Activated CD4-positive, alpha-beta memory T cell treated with anti-CD3 and anti-CD28 coated beads for 36 hours (primary cell): ENCODE measurements around the gene KIF18A. TPM values are rescaled to one million over a fixed set of nuclear protein-coding genes. Genes with fewer than 3 reads are reported as not detected.
"Not testable (repeated sequence)": the region's sequence is repeated elsewhere in the genome, so short reads cannot be mapped to it uniquely, and the experiment has no call there.

Experiments used
- CTCF ChIA-PET: fragments of 350-600 bp; sonication (Branson Sonifier 250); formaldehyde crosslinking; loops from one replicate; lab custom pipeline; 2021; ENCODE audit warnings: antibody characterized with exemption, inconsistent platforms; lab: Charles Lee
- POLR2A ChIA-PET: fragments of 350-600 bp; sonication (Branson Sonifier 250); formaldehyde crosslinking; loops from one replicate; lab custom pipeline; 2021; ENCODE audit warnings: antibody characterized with exemption; lab: Charles Lee
- DNase-seq: peaks from one replicate; pipeline ENCODE4 v3.0.0-alpha.2; 2020
- H3K27ac Mint-ChIP-seq: one replicate; pipeline ENCODE4 v1.8.0; 2021; ENCODE audit warnings: mixed read lengths
- H3K27me3 Mint-ChIP-seq: one replicate; pipeline ENCODE4 v1.8.0; 2021; ENCODE audit warnings: mixed read lengths
- H3K36me3 Mint-ChIP-seq: one replicate; pipeline ENCODE4 v1.8.0; 2021; ENCODE audit warnings: mixed read lengths
- H3K4me1 Mint-ChIP-seq: one replicate; pipeline ENCODE4 v1.8.0; 2021; ENCODE audit warnings: low read depth, mixed read lengths
- H3K4me3 Mint-ChIP-seq: one replicate; pipeline ENCODE4 v1.8.0; 2021; ENCODE audit warnings: mild to moderate bottlenecking, mixed read lengths
- H3K9me3 Mint-ChIP-seq: one replicate; pipeline ENCODE4 v1.8.0; 2021; ENCODE audit warnings: mixed read lengths
- intact Hi-C: fragments of 100-400 bp; cut with micrococcal nuclease; formaldehyde crosslinking; loops from one replicate; pipeline ENCODE4 v1.15.1; 2023
- total RNA-seq, 2 experiments: library from RNA; stranded (reverse); gene quantifications; one replicate each; pipeline ENCODE4 v1.2.3, GENCODE V29; 2021

KIF18A gene
- total RNA-seq = 10 to 100 TPM; 26.4 to 27.3 TPM

DNA sequence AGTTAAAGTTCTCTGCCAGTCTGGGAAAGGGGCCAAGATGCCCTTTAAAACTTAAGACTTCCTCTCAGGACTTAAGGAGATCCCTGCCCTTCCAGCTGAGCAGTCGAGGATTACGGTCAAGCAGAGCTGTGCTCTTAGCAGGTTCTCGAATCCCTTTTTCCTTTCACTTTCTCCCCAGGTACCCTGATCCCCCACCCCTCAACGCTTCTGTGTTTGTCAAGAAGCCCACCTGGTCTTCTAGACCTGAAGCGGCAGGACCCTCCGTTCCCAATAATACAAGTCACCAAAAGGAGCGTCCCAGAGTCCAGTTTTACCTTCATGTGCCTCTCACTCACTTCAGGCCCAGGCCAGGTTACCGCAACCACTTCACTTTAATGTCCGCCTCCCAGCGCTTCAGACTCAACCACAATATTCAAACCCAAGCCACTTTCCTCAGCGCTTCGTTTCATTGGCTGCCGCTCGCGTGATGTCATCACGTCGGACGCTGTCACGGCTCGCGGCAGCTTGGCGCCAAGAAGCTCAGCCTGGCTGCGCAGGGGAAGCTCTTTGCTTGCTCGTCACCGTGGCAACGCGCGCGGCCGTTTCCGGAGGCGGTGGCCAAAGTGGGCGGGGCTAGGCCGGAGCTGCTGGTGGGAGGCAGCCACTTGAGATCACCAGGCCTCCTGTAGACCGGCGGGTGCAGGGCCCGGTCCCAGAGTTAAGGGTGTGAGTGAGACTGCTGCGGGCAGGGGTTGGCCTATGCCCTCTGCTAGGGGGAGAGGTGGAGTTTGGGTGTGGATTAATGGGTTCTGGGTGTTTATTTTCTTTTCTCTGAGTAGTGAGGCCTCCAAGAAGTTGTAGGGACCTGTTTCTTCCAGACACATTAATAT, at the start of gene KIF18A, which contains the start of gene METTL15:
Gene KIF18A (minus strand): TSS at position 407 of the 869 bp plus-strand sequence. CDS start 10,209 bp downstream, outside the sequence.
Gene METTL15 (plus strand): TSS at position 639 of the 869 bp plus-strand sequence. CDS start 4,947 bp downstream, outside the sequence.
- intact Hi-C loops = loop anchor here (1.0 kb wide), 2 partner anchors 602 to 745 kb away; partner anchors contain the start of genes CCDC34 and LIN7C
- peaks cover 7% of the 10 kb centered on the region for H3K36me3 Mint-ChIP-seq
- peaks cover 1% of the 10 kb centered on the region for H3K27me3 Mint-ChIP-seq
- no peaks in the 10 kb centered on the region for H3K9me3 Mint-ChIP-seq
- H3K27ac Mint-ChIP-seq = peak within 1 kb of the TSS; percentile 99
- peaks cover 47% of the 10 kb centered on the region for H3K4me1 Mint-ChIP-seq
- peak; percentile 99 for DNase-seq
- ChIA-PET CTCF (interaction anchor here (0.9 to 1.2 kb wide), 2 partner anchors 47 to 409 kb away, joined by 3 to 4 read pairs; no protein-coding TSS in a partner anchor), POLR2A (interaction anchor here (0.5 kb wide), 1 partner anchor 23 kb away, joined by 3 read pairs; no protein-coding TSS in a partner anchor)
- H3K4me3 Mint-ChIP-seq = peak within 1 kb of the TSS; percentile 99

DNA sequence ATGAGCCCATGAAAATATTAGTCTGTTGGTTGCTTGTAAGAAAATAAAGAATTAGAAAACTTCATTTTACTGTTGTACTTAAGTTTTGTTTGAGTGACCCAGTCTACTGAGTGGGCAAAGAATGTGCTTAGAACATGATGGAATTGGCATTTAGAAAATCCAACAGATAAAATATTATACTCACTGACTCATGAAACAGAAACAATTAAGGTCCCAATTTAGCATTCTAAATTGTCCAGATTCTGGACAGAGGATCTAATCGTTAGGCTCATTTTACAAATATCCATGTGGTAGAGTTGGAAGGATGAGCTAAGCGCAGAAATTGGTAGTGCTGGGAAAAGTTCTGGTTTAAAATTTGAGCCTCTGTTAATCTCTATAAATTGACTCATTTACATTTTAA, 45.6 kb upstream of the KIF18A start:
- no peaks in the 10 kb centered on the region for H3K27me3 Mint-ChIP-seq
- no peaks in the 10 kb centered on the region for H3K4me1 Mint-ChIP-seq
- no peak for DNase-seq
- H3K36me3 Mint-ChIP-seq = peaks cover 25% of the 10 kb centered on the region
- no peak overlapping the region for H3K27ac Mint-ChIP-seq
- intact Hi-C loops = no loop called here
- POLR2A ChIA-PET = no interaction called here
- CTCF ChIA-PET = no interaction called here
- no peaks in the 10 kb centered on the region for H3K9me3 Mint-ChIP-seq
- no peak overlapping the region for H3K4me3 Mint-ChIP-seq

DNA sequence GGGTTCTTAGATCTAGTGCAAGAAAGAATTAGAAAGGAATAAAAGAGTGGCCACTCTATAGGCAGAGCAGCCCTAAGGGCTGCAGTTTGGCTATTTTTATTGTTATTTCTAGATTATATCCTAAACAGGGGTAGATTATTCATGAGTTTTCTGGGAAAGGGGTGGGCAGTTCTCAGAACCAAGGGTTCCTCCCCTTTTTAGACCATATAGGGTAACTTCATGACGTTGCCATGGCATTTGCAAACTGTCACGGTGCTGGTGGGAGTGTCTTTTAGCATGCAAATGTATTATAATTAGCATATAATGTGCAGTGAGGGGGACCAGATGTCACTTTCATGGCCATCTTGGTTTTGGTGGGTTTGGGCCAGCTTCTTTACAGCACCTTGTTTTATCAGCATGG, 44.8 kb upstream of the KIF18A start:
- DNase-seq = no peak
- intact Hi-C loops = no loop called here
- POLR2A ChIA-PET = no interaction called here
- H3K4me1 Mint-ChIP-seq = no peaks in the 10 kb centered on the region
- no peaks in the 10 kb centered on the region for H3K27me3 Mint-ChIP-seq
- H3K9me3 Mint-ChIP-seq = no peaks in the 10 kb centered on the region
- H3K36me3 Mint-ChIP-seq = peaks cover 19% of the 10 kb centered on the region
- CTCF ChIA-PET = no interaction called here
- no peak overlapping the region for H3K4me3 Mint-ChIP-seq
- no peak overlapping the region for H3K27ac Mint-ChIP-seq

DNA sequence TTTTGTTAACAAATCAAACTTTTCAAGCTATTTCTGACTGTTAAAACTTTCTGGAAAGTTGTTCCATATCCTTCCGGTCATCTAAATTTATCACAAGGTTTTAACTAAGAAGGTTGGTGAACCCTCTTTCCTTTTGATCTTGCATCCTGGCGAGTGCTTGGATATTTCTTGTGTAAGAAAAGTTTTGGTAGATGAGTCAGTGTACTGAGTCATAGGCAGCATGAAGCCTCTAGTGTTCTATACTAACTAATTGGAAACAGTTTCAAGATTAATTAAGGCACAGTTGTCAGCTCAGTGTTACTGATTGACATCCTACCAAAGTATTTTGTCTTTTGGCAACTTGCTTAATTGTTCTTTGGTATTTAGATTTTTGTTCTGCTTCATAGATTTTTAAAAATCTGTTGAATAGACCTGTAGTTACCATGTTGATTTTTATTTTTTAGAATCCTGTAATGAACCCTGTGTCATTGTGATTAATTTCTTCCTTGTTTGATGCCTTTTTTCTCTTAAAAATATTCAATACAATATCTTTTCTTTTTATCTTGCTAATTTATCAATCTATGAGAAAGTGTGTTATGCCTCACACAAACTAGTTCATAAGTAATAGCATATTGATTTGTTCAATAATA, 38.3 kb upstream of the KIF18A start:
- CTCF ChIA-PET = no interaction called here
- POLR2A ChIA-PET = no interaction called here
- H3K9me3 Mint-ChIP-seq = peaks cover under 1% of the 10 kb centered on the region

DNA sequence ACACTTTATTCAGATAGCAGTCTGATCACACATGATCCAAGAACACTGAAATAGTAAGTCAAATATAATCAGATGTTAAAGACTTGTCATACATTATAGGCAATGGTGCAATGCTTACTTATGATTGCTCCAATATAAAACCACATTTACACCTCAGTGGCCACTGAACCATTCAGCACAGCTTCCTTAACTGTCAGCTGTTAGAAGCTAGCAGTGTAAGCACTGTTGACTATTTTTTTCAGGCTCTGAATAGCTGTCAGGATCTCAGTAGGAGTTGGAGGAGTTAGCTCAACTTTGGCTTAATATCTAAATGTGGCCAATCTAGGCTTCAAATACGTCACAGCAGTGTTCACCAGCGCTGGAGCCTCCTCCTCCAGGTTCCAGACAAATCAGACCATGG, 36.9 kb upstream of the KIF18A start:
- POLR2A ChIA-PET = interaction anchor here (0.7 kb wide), 1 partner anchor 135 kb away, joined by 3 read pairs; no protein-coding TSS in a partner anchor
- Mint-ChIP-seq H3K4me1 (peaks cover 2% of the 10 kb centered on the region), H3K27me3 (no peaks in the 10 kb centered on the region), H3K4me3 (no peak overlapping the region), H3K27ac (no peak overlapping the region), H3K9me3 (peaks cover 15% of the 10 kb centered on the region), H3K36me3 (peaks cover 15% of the 10 kb centered on the region)
- DNase-seq = no peak
- CTCF ChIA-PET = no interaction called here
- intact Hi-C loops = no loop called here

More for the DNA sequence above, 38.3 kb upstream of the KIF18A start:
- intact Hi-C loops = no loop called here
- Mint-ChIP-seq H3K4me3 (no peak overlapping the region), H3K36me3 (peaks cover 8% of the 10 kb centered on the region), H3K27me3 (no peaks in the 10 kb centered on the region), H3K27ac (no peak overlapping the region), H3K4me1 (peaks cover 2% of the 10 kb centered on the region)
- no peak for DNase-seq

DNA sequence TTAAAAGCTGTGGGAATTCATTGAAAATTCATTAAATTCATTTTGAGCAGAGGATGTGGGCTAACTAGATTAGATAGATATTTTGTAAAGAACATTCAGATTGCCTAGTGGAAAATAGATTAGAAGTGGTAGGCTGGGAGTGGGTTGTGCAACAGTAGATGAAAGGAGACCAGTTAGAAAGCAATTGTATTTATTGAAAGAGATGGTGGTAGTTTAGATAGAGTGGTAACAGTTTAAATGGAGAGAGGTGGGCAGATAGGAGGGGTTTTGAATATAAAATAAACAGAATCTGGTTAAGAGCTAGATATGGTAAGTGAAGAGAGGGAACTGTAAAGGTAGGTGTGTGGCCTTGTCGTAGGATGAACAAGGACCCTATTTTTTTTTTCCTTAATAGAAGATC, 34.8 kb upstream of the KIF18A start:
- CTCF ChIA-PET = no interaction called here
- H3K4me3 Mint-ChIP-seq = no peak overlapping the region
- POLR2A ChIA-PET = interaction anchor here (0.6 kb wide), 1 partner anchor 1206 kb away, joined by 3 read pairs; no protein-coding TSS in a partner anchor
- H3K9me3 Mint-ChIP-seq = peaks cover 31% of the 10 kb centered on the region
- H3K27ac Mint-ChIP-seq = no peak overlapping the region
- H3K36me3 Mint-ChIP-seq = peaks cover 28% of the 10 kb centered on the region
- no peak for DNase-seq
- H3K4me1 Mint-ChIP-seq = peaks cover 2% of the 10 kb centered on the region
- H3K27me3 Mint-ChIP-seq = no peaks in the 10 kb centered on the region
- intact Hi-C loops = no loop called here

DNA sequence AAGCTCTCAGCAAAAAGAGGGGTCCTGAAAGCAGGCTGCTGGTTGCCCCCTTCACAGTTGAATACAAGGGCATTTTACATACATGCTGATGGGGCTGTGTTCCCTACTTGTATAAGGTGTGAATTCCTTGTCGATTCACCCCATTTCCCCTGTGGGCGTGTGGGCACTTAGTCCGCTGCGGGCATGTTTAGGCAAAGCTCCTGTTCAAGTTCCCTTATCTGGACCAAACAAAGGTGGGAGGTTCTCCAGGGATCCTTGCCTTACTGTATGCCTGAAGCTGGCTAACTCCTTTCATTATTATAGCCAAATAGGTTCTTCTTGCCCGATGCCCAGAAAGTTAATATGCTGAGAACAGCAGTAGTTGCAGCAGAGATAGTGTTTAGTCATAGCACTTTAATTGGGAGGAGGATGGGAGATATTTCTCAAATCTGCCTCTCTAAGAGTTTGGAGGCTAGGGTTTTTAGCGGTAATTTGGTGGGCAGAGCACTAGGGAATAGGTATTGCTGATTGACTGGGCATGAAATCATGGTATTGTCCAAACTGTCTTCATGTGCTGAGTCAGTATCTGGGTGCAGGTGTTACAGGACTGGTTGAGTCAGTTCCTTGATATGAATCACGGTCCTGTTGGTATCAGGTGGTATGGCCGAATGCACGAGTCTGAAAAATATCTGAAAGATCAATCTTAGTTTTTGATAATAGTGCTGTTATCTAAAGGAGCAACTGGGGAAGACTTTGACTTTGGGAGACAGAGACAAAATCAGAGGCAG, 32.9 kb upstream of the KIF18A start:
- CTCF ChIA-PET = no interaction called here
- Mint-ChIP-seq H3K4me3 (no peak overlapping the region), H3K4me1 (no peaks in the 10 kb centered on the region), H3K36me3 (peaks cover 41% of the 10 kb centered on the region), H3K27me3 (no peaks in the 10 kb centered on the region), H3K9me3 (peaks cover 44% of the 10 kb centered on the region), H3K27ac (no peak overlapping the region)
- no peak for DNase-seq
- intact Hi-C loops = no loop called here
- POLR2A ChIA-PET = no interaction called here

DNA sequence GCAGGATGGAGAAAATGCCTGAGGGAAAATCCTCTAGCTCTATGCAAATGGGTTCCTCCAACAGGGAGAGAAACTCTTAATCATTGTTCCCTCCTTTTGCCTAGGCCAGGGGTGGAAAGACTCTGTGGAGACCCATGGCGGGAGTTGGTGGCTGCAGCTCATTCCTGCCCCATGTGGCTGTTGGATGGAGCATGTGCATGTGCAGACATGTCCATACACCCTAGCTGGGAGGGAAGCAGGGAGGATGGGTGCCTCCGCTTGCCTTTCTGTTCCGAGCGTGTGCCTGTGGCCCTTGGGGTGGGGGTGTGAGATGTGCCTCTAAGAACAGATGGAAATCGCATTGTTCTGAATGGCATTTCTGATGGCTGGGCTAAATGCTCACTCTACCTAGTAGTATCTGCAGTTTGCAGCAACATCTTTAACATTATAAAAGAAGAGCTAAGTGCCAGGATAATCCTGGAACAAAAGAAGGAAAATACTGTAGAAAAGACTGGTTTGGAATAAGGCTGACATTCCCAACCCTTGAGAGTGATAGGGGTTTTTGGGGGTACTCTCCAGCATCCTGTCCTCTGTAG, 32.0 kb upstream of the KIF18A start:
- Mint-ChIP-seq H3K9me3 (peaks cover 48% of the 10 kb centered on the region), H3K27me3 (no peaks in the 10 kb centered on the region), H3K27ac (no peak overlapping the region), H3K4me1 (no peaks in the 10 kb centered on the region), H3K4me3 (no peak overlapping the region), H3K36me3 (peaks cover 46% of the 10 kb centered on the region)
- CTCF ChIA-PET = no interaction called here
- intact Hi-C loops = no loop called here
- POLR2A ChIA-PET = no interaction called here
- no peak for DNase-seq

DNA sequence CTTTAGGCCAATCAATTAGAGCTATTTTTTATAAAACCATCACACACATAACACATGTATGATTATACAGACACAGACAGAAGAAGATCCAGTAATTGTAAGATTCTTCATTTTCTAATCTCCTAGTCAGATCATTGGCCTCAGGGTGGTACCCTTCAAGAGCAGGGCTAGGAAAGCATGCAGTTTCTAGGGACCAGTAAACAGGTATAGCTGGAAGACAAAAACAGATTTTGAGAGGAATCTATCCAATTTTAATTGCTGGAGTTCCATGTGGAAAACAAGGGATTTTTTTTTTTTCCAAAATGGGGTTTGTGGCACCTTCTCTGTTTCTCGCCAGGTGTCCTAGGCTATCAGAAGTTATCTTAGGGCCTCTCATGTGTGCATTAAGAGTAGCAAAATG, 29.9 kb upstream of the KIF18A start:
- H3K36me3 Mint-ChIP-seq = peaks cover 58% of the 10 kb centered on the region

DNA sequence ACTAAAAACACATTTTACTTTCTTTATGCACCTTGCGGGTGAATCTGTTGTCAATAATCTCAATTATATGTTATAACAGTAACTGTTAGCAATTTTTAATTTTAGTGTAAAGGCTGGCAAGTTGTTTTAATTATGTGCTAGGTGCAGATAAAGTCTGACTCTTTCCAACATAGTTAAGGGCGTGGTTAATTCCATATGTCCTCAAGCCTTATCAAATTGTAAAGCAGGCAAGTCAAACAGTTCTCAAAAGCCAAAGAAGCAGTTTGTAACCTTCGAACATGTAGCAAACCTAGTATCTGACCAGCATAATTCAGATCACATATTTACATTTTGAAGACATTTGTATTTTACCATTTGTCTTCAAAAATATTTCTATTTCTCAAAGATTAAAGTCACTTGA, 29.4 kb upstream of the KIF18A start:
- CTCF ChIA-PET = no interaction called here
- peaks cover 51% of the 10 kb centered on the region for H3K9me3 Mint-ChIP-seq
- no peak overlapping the region for H3K27ac Mint-ChIP-seq
- no peaks in the 10 kb centered on the region for H3K27me3 Mint-ChIP-seq
- H3K4me3 Mint-ChIP-seq = no peak overlapping the region
- POLR2A ChIA-PET = no interaction called here
- no peak for DNase-seq
- no peaks in the 10 kb centered on the region for H3K4me1 Mint-ChIP-seq
- intact Hi-C loops = no loop called here
- peaks cover 58% of the 10 kb centered on the region for H3K36me3 Mint-ChIP-seq

More for the DNA sequence above, 29.9 kb upstream of the KIF18A start:
- Mint-ChIP-seq H3K4me3 (no peak overlapping the region), H3K9me3 (peaks cover 51% of the 10 kb centered on the region), H3K27ac (no peak overlapping the region), H3K27me3 (no peaks in the 10 kb centered on the region), H3K4me1 (no peaks in the 10 kb centered on the region)
- ChIA-PET POLR2A (no interaction called here), CTCF (no interaction called here)
- DNase-seq = no peak
- intact Hi-C loops = no loop called here

DNA sequence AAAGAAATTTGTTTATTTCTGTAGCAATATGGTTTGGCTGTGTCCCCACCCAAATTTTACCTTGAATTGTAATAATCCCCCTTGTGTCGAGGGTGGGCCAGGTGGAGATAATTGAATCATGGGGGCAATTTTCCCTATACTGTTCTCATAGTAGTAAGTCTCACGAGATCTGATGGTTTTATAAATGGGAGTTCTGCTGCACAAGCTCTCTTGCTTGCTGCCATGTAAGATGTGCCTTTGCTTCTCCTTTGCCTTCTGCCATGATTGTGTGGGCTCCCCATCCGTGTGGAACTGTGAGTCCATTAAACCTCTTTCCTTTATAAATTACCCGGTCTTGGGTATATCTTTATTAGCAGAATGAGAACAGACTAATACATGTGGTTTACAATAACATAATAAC, 28.2 kb upstream of the KIF18A start:
- CTCF ChIA-PET, POLR2A ChIA-PET, DNase-seq, intact Hi-C loops, H3K4me1 Mint-ChIP-seq, H3K27ac Mint-ChIP-seq, H3K4me3 Mint-ChIP-seq, H3K27me3 Mint-ChIP-seq: not testable (repeated sequence)
- peaks cover 50% of the 10 kb centered on the region for H3K9me3 Mint-ChIP-seq
- H3K36me3 Mint-ChIP-seq = peaks cover 60% of the 10 kb centered on the region
